Thymus (tissue), 11 donors: ENCODE data around the gene PCTP. TPM values are rescaled to one million over a fixed set of nuclear protein-coding genes. Genes with fewer than 3 reads are reported as not detected.

Source experiments
- DNase-seq, 9 donors: peaks; one replicate each; pipeline ENCODE4 v3.0.0-alpha.2; 2013; ENCODE audit warnings: low spot score in 9 of 9, low read depth in 6 of 9, missing footprints in 1 of 9
- H3K27ac ChIP-seq, 2 donors: one replicate each; pipeline ENCODE4 v1.5.1; 2013; ENCODE audit warnings: control low read depth in 1 of 2, low read depth in 1 of 2, low read length in 1 of 2, mild to moderate bottlenecking in 1 of 2, moderate library complexity in 1 of 2
- H3K27me3 ChIP-seq, 2 donors: one replicate each; pipeline ENCODE4 v1.5.1; 2013; ENCODE audit warnings: low read length in 1 of 2; ENCODE audit not compliant: control insufficient read depth in 2 of 2, insufficient read depth in 1 of 2
- H3K36me3 ChIP-seq, 2 donors: one replicate each; pipeline ENCODE4 v1.5.1; 2013; ENCODE audit warnings: low read length in 1 of 2, mild to moderate bottlenecking in 1 of 2, moderate library complexity in 1 of 2; ENCODE audit not compliant: control insufficient read depth in 2 of 2, insufficient read depth in 2 of 2
- H3K4me1 ChIP-seq, 2 donors: one replicate each; pipeline ENCODE4 v1.5.1; 2013; ENCODE audit warnings: low read length in 2 of 2; ENCODE audit not compliant: control insufficient read depth in 2 of 2, insufficient read depth in 2 of 2
- H3K4me3 ChIP-seq, 2 donors: one replicate each; pipeline ENCODE4 v1.5.1; 2013; ENCODE audit warnings: low read length in 2 of 2, control low read depth in 1 of 2, mild to moderate bottlenecking in 1 of 2
- H3K9me3 ChIP-seq, 2 donors: one replicate each; pipeline ENCODE4 v1.5.1; 2013; ENCODE audit warnings: low read length in 1 of 2, mild to moderate bottlenecking in 1 of 2; ENCODE audit not compliant: control insufficient read depth in 2 of 2, insufficient read depth in 1 of 2
- WGBS: extraction: QIAGEN DNeasy Blood & Tissue Kit; methylation state at CpG from one replicate; pipeline ENCODE4 v1.1.7; 2013; 5-methylcytosine and 5-hydroxymethylcytosine counted together
- polyA plus RNA-seq: library from polyadenylated mRNA; stranded (reverse); fragments of 200-250 nt; gene quantifications from one replicate; pipeline ENCODE4 v1.2.3, GENCODE V29; 2013
- total RNA-seq: library from RNA; stranded (reverse); fragments of 120-200 nt; gene quantifications from one replicate; pipeline ENCODE4 v1.2.4, GENCODE V29; 2013
- donor health status: healthy.

PCTP gene
- total and polyA plus RNA-seq, 2 donors: 8.1 to 18.9 TPM

DNA sequence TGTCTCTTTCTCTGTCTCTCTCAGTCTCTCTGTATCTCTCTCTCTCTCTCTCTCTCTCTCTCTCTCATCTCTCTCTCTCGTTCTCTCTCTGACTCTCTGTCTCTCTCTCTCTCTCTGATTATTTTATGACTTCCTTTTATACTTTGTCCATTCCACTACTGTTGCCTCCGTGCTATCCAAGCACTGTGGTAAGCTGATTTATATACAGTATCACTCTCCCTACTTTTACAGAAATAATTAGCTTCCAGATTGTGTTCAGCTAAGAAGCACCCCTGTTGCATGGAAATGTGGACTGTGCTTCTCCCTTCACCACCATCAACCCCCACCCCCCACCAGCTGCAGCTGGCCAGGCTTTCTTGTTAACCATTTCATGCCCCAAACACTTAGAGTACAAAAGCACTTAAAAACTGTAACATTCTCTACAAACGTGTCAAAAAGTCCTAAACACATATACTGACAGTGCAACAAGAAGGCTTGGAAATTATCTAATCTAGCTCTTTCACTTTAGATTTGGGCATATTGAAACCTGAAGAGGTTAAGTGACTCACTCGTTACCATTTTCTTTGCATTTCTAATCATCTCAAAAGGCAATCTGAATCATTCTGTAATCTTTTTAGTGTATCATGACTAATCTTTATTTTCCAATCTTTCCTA, 16.6 kb upstream of the PCTP start:
- 59% methylated on average over 4 of the region's 4 CpGs for WGBS
- no peak for DNase-seq
- Histone ChIP-seq H3K4me3 (no peak overlapping the region), H3K4me1 (no peaks in the 10 kb centered on the region), H3K36me3 (no peaks in the 10 kb centered on the region), H3K9me3 (no peaks in the 10 kb centered on the region), H3K27me3 (no peaks in the 10 kb centered on the region), H3K27ac (no peak overlapping the region)

DNA sequence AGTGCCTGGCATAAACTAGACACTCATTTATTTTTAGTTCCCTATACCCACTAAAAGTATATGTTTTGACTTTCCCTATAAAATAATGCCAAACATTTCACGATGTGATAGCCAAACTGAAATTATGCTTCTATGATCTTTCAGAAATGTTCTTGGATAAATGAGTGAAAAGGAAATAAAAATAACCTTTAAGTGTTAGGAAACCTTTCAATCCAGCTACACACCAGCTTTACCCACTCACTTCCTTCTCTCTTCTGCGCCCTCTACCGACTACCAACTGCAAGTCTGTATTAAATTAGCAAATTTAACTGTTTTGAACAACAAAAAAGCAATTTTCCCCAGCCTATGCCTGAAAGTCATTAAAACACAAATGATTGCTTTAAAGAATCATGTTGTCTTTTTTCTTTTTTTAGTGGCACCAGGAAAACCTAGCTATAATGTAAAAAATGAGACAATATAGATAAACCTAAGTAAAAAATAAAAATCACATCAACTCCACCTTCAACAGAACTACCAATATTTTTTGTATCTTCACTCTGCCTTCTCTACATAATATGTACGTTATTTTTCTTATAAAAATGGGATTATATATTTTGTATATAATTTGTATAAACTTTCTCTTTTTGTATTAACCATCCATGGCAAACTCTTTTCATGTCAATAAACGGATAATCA, 15.0 kb upstream of the PCTP start:
- Histone ChIP-seq H3K9me3 (no peaks in the 10 kb centered on the region), H3K4me1 (no peaks in the 10 kb centered on the region), H3K4me3 (no peak overlapping the region), H3K36me3 (no peaks in the 10 kb centered on the region), H3K27ac (no peak overlapping the region), H3K27me3 (no peaks in the 10 kb centered on the region)
- 36% methylated on average over 5 of the region's 5 CpGs for WGBS
- peak in 8 of 9 donors; percentile 11 to 62 (median 30) for DNase-seq

DNA sequence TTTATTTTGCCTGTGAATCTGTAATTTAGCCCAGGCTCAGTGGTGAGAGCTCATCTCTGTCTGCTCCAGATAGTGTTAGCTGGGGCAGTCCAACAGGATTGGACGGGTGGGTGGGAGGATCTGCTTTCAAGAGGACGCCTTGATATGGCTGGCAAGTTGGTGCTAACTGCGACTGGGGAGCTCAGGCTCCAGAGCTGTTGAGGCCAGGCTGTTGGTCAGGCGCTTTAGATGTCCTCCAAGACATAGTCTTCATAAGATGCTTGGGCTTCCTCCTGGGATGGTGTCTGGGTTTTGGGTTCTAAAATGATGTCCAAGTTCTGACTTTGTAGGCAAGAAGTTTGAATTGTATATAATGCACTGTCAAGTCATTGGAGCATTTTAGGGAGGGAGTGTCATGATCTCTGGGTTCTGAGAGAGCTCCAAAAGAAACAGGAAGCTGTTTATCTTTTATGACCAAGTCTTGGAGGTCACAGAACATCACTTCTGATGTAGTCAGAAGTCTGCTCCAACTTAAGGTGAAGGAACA, 12.8 kb upstream of the PCTP start:
- H3K36me3 ChIP-seq: no peaks in the 10 kb centered on the region
- no peak overlapping the region for H3K27ac ChIP-seq
- H3K4me3 ChIP-seq: no peak overlapping the region
- DNase-seq: no peak
- H3K4me1 ChIP-seq: no peaks in the 10 kb centered on the region
- H3K9me3 ChIP-seq: no peaks in the 10 kb centered on the region
- H3K27me3 ChIP-seq: no peaks in the 10 kb centered on the region
- WGBS: 95% methylated on average over 4 of the region's 4 CpGs

DNA sequence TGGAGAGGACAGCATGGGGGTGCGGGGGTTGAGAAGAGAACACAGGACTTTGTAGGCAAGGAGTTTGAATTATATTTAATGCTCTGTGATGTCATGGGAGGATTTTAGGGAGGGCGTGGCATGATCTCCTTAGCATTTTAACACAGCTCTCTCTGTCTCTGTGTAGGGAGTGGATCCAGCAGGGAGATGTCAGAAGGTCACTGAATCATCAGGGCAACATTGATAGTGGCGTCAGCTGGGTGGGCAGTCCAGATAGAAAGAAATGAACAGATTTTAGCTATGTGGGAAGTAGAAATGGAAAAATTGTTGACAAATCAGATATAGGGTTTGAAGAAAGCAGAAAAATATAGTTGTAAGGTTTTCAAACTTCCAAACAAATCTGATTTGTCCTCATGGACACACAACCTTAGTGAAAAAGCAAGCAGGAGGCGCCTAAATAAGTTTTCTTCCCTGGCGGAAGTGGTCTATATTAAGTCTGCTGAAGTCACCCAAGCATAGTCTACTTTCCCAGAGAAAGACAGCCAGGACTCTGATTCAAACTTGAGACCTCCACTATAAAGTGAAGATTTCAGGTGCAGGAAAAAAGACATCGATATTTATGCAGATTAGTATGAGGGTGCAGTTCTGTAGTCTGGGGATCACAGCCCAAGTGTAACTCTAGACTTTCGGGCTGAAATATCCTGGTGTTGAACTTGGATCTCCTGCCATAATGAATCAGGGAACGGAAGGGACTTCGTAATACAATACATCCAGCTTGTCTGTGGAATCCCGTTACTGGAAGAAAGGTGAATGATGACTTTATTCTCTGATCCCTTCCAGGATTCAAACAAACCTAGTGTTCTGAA, 10.1 kb upstream of the PCTP start:
- no peaks in the 10 kb centered on the region for H3K36me3 ChIP-seq
- no peak for DNase-seq
- no peak overlapping the region for H3K27ac ChIP-seq
- no peaks in the 10 kb centered on the region for H3K27me3 ChIP-seq
- no peaks in the 10 kb centered on the region for H3K9me3 ChIP-seq
- H3K4me3 ChIP-seq: no peak overlapping the region
- WGBS: 85% methylated on average over 10 of the region's 10 CpGs
- no peaks in the 10 kb centered on the region for H3K4me1 ChIP-seq

DNA sequence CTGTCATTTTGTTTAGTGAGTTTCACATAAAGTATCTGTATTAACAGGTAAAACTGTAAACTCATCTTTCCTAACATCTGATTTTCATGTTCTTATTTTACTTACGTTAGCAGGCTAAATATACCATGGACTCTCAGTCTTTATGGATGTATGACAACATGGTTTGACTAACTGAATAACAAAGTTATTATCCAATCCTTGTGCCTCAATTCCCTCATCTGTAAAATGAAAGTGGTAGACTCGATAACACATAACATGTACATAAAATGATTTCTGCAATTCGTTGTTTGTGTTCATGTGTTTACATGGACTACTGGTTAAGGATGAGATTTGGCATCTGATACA, 9.5 kb upstream of the PCTP start:
- no peak for DNase-seq
- H3K27ac ChIP-seq: no peak overlapping the region
- 96% methylated on average over 3 of the region's 3 CpGs for WGBS

DNA sequence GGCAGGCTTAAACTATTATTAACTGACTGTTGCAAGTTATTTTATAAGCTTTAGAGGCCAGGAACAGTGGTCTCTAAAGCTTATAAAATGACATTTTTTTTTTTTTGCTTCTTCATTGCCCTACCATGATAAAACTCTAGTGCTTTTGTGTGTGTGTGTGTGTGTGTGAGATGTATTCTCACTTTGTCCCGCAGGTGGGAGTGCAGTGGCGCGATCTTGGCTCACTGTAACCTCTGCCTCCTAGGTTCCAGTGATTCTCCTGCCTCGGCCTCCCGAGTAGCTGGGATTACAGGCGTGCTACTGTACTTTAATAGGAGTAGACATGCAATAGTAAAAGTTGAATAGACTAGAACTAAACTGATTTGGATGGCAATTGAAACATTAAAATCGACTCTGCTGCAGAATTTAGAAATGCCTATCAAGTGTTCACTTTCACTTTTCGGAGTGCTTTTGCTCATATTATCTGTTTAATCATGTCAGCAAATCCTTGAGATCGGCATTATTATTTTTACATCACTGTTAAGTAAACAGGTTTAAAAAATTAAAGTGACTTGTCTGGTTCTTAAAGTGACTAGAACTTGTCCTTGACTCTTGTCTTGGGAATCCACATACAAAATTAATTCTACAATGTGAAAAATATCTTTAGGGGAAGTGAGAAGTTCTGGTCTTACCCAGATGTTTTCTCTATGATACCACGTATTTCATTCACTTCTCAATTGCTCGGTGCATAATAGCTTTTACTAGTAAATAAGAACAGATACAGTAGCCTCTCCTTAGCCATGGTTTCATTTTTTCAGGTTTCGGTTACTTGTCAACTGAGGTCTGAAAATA, 8.4 kb upstream of the PCTP start:
- Histone ChIP-seq H3K36me3 (no peaks in the 10 kb centered on the region), H3K27me3 (no peaks in the 10 kb centered on the region), H3K4me1 (no peaks in the 10 kb centered on the region), H3K27ac (no peak overlapping the region), H3K4me3 (no peak overlapping the region), H3K9me3 (no peaks in the 10 kb centered on the region)
- 93% methylated on average over 12 of the region's 12 CpGs for WGBS
- DNase-seq: no peak

More for the DNA sequence above, 9.5 kb upstream of the PCTP start:
- Histone ChIP-seq H3K36me3 (no peaks in the 10 kb centered on the region), H3K4me3 (no peak overlapping the region), H3K27me3 (no peaks in the 10 kb centered on the region), H3K9me3 (no peaks in the 10 kb centered on the region), H3K4me1 (no peaks in the 10 kb centered on the region)

DNA sequence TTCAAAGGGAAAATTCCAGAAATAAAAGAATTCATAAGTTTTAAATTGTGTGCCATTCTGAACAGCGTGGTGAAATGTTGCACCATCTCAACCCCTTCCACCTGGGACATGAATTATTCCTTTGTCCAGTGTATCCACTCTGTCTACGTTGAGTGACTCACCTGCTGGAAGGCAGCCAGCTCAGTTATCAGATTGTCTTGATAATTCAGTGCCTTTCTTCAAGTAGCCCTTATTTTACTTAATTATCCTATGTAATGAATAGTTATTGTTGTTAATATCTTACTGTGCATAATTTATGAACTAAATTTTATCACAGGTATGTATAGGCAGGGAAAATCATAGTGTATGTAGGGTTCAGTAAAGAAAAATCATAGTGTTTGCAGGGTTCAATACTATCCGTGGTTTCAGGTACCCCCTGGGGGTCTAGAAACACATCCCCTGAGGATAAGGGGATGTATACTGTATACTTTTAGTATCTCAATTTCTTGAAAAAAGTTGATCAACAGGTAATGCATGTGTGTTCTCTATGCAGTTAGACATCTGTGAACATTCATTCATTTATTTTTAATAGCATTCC, 7.7 kb upstream of the PCTP start:
- 91% methylated on average over 3 of the region's 3 CpGs for WGBS
- H3K4me1 ChIP-seq: no peaks in the 10 kb centered on the region
- no peak for DNase-seq

DNA sequence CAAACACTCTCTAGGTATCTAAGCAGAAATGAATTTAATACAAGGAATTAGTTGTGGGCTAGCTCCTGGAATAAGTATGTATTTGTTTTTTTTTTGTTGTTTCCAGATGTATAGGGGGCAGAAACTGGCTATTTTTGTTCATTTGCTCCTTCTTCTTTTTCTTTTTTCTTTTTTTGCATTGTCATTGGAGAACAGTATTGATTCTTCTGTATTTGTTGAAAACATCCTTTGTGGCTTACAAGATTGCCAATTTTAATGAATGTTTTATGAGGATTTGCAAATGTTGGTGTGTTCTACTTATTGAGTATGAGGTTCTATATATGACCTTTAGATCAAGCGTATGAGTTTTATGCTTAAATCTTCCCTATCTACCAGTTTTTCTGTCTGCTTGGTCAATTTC, 5.6 kb upstream of the PCTP start:
- H3K27ac ChIP-seq: no peak overlapping the region
- 99% methylated on average over 1 of the region's 1 CpG for WGBS
- no peaks in the 10 kb centered on the region for H3K9me3 ChIP-seq
- no peak overlapping the region for H3K4me3 ChIP-seq
- no peaks in the 10 kb centered on the region for H3K27me3 ChIP-seq
- H3K36me3 ChIP-seq: no peaks in the 10 kb centered on the region
- DNase-seq: no peak
- peaks cover 0 to 2% of the 10 kb centered on the region in 2 donors for H3K4me1 ChIP-seq

More for the DNA sequence above, 7.7 kb upstream of the PCTP start:
- Histone ChIP-seq H3K27me3 (no peaks in the 10 kb centered on the region), H3K4me3 (no peak overlapping the region), H3K36me3 (no peaks in the 10 kb centered on the region), H3K27ac (no peak overlapping the region), H3K9me3 (no peaks in the 10 kb centered on the region)
